ENCODE results near the gene BCKDK.
"Not testable (repeated sequence)": the region's sequence is repeated elsewhere in the genome, so short reads cannot be mapped to it uniquely, and the experiment has no call there.

The BCKDK gene

GRCh38 chr16:31135535-31136286, 27.5 kb downstream of the BCKDK start, which contains the start of gene PRSS8:
Gene PRSS8 (minus strand): TSS chr16:31135727. CDS start chr16:31135498, 229 bp downstream.
- intact Hi-C loops (cut with DNase I): no loop called here
- DNase-seq: no peak

GRCh38 chr16:31136287-31136662, 28.1 kb downstream of the BCKDK start:
- intact Hi-C loops (cut with DNase I): no loop called here
- no peak for DNase-seq

GRCh38 chr16:31136822-31137499, 28.8 kb downstream of the BCKDK start:
- intact Hi-C loops (cut with DNase I); DNase-seq: not testable (repeated sequence)

GRCh38 chr16:31138621-31139578, 30.7 kb downstream of the BCKDK start:
- DNase-seq: no peak
- intact Hi-C loops (cut with DNase I): no loop called here

GRCh38 chr16:31141071-31141469, 32.9 kb downstream of the BCKDK start:
- intact Hi-C loops (cut with DNase I): loop anchor here (5.0 kb wide), 1 partner anchor 34 kb away; the partner anchor contains the start of gene BCKDK
- not testable (repeated sequence) for DNase-seq

GRCh38 chr16:31141489-31142108, 33.4 kb downstream of the BCKDK start:
- intact Hi-C loops (cut with DNase I): loop anchor here (1.0 to 5.0 kb wide), 3 partner anchors 34 to 47 kb away; partner anchors contain the start of genes BCKDK, FUS and VKORC1
- DNase-seq: peak in 1 of 10 donors; percentile 82

GRCh38 chr16:31142109-31143010, 34.2 kb downstream of the BCKDK start:
- intact Hi-C loops (cut with DNase I): loop anchor here (1.0 to 5.0 kb wide), 3 partner anchors 35 to 48 kb away; partner anchors contain the start of genes BCKDK, FUS and VKORC1
- DNase-seq: peak; percentile 91 to 100 (median 94)

- DNase-seq: no peak
- intact Hi-C loops (cut with DNase I): loop anchor here (2.0 to 5.0 kb wide), 2 partner anchors 36 to 38 kb away; partner anchors contain the start of genes BCKDK and FUS
Measured at GRCh38 chr16:31143011-31143693, 35.0 kb downstream of the BCKDK start.

GRCh38 chr16:31143694-31144148, 35.5 kb downstream of the BCKDK start:
- intact Hi-C loops (cut with DNase I): loop anchor here (2.0 to 5.0 kb wide), 2 partner anchors 36 to 37 kb away; partner anchors contain the start of genes BCKDK and FUS
- DNase-seq: no peak

GRCh38 chr16:31144418-31144817, 36.2 kb downstream of the BCKDK start:
- DNase-seq: not testable (repeated sequence)
- intact Hi-C loops (cut with DNase I): loop anchor here (5.0 kb wide), 1 partner anchor 37 kb away; the partner anchor contains the start of gene BCKDK

- no peak for DNase-seq
- intact Hi-C loops (cut with DNase I): no loop called here
Measured at GRCh38 chr16:31145398-31145990, 37.3 kb downstream of the BCKDK start.

GRCh38 chr16:31147574-31147973, 39.4 kb downstream of the BCKDK start:
- intact Hi-C loops (cut with DNase I): no loop called here
- DNase-seq: no peak

- DNase-seq: no peak
- intact Hi-C loops (cut with DNase I): no loop called here
Measured at GRCh38 chr16:31148281-31148728, 40.1 kb downstream of the BCKDK start.

GRCh38 chr16:31148896-31149295, 40.7 kb downstream of the BCKDK start:
- DNase-seq: no peak
- intact Hi-C loops (cut with DNase I): no loop called here

GRCh38 chr16:31149332-31149731, 41.1 kb downstream of the BCKDK start:
- no peak for DNase-seq
- intact Hi-C loops (cut with DNase I): no loop called here

- intact Hi-C loops (cut with DNase I): no loop called here
- no peak for DNase-seq
Measured at GRCh38 chr16:31149894-31150890, 42.0 kb downstream of the BCKDK start, which contains the start of gene PRSS36. Gene PRSS36 (minus strand): TSS chr16:31150066. CDS start chr16:31150035, 31 bp downstream.
